Erythroblast (primary cell): ENCODE measurements around the gene NELL1.

ENCODE experiments used
- DNase-seq, 2 experiments: peaks; one replicate each; lab custom pipeline; 2025; lab: John Stamatoyannopoulos, UW
- GATA1 ChIP-seq: IDR thresholded peaks from 2 replicates; pipeline ENCODE4 v1.6.1; 2011; ENCODE audit warnings: low read depth, mild to moderate bottlenecking, control low read depth, low read length, moderate library complexity
- POLR2A ChIP-seq: IDR thresholded peaks from 2 replicates; pipeline ENCODE4 v1.6.1; 2011; ENCODE audit warnings: mild to moderate bottlenecking, low read length

NELL1 gene

DNA sequence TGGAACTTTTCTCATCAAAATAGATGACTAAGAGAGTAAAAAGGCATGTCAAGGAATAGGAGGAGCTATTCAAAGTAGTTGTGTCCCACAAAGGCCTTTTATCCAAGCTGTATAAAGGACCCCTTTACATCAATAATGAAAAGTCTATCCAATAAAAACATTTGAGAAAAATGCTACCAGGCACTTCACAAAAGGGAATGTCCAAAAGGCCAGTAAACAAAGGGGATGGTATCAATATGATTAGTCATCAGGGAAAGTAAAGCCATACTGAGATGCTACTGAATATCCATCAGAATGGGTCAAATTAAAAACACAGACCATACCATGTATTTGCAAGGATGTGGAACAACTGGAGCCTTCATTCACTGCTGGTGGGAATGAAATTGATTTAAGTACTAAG lies 224.9 kb downstream of the NELL1 start:
- DNase-seq: no peak

GRCh38 chr11:20909995-20910726 lies 240.8 kb downstream of the NELL1 start:
- TF ChIP-seq POLR2A: no peak
- no peak for TF ChIP-seq GATA1
- DNase-seq: no peak

More for the DNA sequence above, 224.9 kb downstream of the NELL1 start:
- TF ChIP-seq GATA1 (no peak), POLR2A (no peak)

DNA sequence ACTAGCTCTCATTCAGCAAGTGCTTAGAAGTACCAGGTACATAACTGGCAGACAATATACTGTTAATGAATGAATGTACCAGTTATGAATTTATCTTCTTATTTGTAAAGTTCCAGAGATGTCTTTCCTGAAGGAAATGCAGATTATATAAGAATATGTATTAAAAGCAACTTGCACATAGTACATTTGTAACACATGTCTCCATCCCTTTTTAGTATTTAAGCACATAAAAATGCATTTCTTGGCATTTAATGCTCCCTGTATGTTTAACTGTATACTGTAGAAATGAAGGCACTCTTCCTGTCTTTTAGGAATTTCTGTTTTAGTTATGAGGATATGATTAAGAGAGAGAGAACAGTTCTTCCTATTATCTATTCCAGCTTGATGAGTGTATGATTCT lies 241.3 kb downstream of the NELL1 start:
- no peak for DNase-seq
- no peak for TF ChIP-seq POLR2A
- TF ChIP-seq GATA1: no peak

DNA sequence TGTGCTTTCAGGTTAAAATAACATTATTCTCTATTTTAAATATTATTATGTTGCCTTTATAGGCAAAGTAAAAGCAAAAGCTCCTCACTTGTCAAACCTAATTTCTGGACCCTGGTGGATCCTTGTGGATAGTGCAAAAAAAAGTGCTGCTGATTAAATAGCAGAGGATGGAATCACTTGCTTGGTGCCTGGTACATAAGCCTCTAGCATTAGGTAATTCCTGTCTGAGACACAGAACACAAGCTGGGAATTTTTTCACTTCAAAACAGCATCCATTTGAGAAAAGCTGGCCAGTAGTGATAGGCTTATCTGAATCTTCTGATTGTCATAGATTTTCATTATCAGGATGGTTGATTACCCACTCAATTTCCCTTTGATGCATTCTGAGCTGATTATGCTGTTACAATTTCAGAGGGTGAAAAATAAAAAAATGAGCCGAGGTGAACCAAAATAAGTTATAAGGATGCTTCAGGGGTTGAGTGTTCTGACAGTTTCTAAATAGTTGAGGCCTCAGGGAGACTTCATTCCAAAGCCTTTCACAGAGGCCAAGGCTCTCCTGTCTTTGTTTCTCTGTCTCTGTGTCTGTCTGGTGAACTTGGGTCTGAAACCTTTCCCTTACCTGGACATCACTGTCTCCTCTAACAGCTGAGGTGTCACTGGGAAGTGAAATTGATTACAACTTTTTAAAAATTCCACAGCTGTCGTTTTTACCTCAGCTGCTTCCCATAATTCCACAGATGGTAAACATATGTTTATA lies 242.9 kb downstream of the NELL1 start:
- DNase-seq: no peak
- no peak for TF ChIP-seq POLR2A
- TF ChIP-seq GATA1: no peak

- no peak for TF ChIP-seq POLR2A
- no peak for TF ChIP-seq GATA1
- DNase-seq: no peak
Measured at GRCh38 chr11:20912922-20913512, 243.6 kb downstream of the NELL1 start.

GRCh38 chr11:20917306-20917705 lies 247.9 kb downstream of the NELL1 start:
- no peak for TF ChIP-seq GATA1
- TF ChIP-seq POLR2A: no peak
- no peak for DNase-seq

- TF ChIP-seq POLR2A (no peak), GATA1 (no peak)
- DNase-seq: no peak
Measured at GRCh38 chr11:20926799-20927540, 257.6 kb downstream of the NELL1 start.

- TF ChIP-seq POLR2A (no peak), GATA1 (no peak)
- DNase-seq: no peak
Measured at GRCh38 chr11:20931029-20931428, 261.6 kb downstream of the NELL1 start.

GRCh38 chr11:20933086-20933485 lies 263.7 kb downstream of the NELL1 start:
- DNase-seq: no peak
- TF ChIP-seq POLR2A (no peak), GATA1 (no peak)

GRCh38 chr11:20933958-20934357 lies 264.6 kb downstream of the NELL1 start:
- no peak for DNase-seq
- no peak for TF ChIP-seq GATA1
- TF ChIP-seq POLR2A: no peak

DNA sequence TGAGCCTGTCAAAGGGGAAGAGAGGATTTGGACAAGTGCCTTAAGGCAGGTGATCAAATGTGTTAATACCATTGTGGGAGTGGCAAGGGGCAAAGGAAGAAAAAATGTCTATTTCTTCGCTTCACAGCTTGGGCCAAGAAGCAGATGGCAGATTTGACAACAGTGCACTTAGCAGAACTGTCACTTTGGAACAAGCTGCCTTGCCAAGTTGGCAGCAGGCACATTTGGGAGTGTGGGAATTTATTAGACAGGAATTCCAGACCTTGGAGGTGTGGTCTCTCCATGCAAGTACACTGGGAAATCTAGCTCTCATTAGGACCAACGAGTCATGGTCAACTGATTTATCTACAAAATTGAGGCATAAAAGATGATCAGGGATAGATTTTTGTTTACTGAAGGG lies 265.1 kb downstream of the NELL1 start:
- DNase-seq: no peak

DNA sequence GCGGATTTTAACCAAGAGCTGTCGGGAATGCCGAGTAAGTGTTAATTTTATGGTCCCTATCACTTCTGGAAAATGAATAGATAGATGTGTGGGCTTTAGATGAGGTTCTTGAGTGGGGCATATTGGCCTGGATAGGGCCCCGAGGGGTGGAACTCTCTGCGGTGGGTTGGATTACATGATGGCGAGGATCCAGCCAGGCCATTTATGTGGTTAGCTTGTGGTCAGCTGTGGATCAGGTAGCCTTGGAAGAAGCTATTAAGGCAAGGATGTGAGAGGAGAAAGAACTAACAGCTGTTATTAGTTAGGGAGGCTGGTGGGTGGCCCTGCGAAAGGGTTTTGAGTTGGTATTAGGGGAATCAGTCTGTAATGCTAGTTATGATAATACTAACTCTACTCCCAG lies 268.4 kb downstream of the NELL1 start:
- DNase-seq: no peak
- TF ChIP-seq GATA1: no peak

More for the DNA sequence above, 265.1 kb downstream of the NELL1 start:
- TF ChIP-seq GATA1: no peak
- no peak for TF ChIP-seq POLR2A

GRCh38 chr11:20949585-20949984 lies 280.2 kb downstream of the NELL1 start:
- DNase-seq: no peak
- TF ChIP-seq POLR2A (no peak), GATA1 (no peak)
